Uterus (tissue), 2 donors: ENCODE results near the gene OVAAL.

Source experiments
- POLR2A ChIP-seq, 2 donors: fragments of 450-650 bp; IDR thresholded peaks; one replicate each; pipeline ENCODE4 v1.6.1; 2016; ENCODE audit warnings: antibody characterized with exemption in 2 of 2, mild to moderate bottlenecking in 1 of 2, moderate library complexity in 1 of 2
- TF ChIP-seq, protein P1 (sequence below), 4 experiments: fragments of 200-600 bp in 2 of 4; fragments of 450-650 bp in 2 of 4; sonication (generic) in 2 of 4; IDR thresholded peaks; one replicate each; pipeline ENCODE4 v1.5.1; 2016 to 2019; ENCODE audit warnings: antibody characterized with exemption in 4 of 4, mild to moderate bottlenecking in 2 of 4, moderate library complexity in 1 of 4

GRCh38 chr1:180558664-180559063 lies at the start of gene OVAAL:
- no peak for TF ChIP-seq POLR2A (IDR thresholded peaks at IDR 0.05)
- TF ChIP-seq, protein P1, sequence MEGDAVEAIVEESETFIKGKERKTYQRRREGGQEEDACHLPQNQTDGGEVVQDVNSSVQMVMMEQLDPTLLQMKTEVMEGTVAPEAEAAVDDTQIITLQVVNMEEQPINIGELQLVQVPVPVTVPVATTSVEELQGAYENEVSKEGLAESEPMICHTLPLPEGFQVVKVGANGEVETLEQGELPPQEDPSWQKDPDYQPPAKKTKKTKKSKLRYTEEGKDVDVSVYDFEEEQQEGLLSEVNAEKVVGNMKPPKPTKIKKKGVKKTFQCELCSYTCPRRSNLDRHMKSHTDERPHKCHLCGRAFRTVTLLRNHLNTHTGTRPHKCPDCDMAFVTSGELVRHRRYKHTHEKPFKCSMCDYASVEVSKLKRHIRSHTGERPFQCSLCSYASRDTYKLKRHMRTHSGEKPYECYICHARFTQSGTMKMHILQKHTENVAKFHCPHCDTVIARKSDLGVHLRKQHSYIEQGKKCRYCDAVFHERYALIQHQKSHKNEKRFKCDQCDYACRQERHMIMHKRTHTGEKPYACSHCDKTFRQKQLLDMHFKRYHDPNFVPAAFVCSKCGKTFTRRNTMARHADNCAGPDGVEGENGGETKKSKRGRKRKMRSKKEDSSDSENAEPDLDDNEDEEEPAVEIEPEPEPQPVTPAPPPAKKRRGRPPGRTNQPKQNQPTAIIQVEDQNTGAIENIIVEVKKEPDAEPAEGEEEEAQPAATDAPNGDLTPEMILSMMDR (IDR thresholded peaks at IDR 0.05): no peak
